ENCODE measurements around the gene NDOR1.
A peak's percentile ranks its signal among the peaks of the same experiment; 100 is the strongest.
"Not testable (repeated sequence)": the region's sequence is repeated elsewhere in the genome, so short reads cannot be mapped to it uniquely, and the experiment has no call there.

NDOR1 gene

DNA sequence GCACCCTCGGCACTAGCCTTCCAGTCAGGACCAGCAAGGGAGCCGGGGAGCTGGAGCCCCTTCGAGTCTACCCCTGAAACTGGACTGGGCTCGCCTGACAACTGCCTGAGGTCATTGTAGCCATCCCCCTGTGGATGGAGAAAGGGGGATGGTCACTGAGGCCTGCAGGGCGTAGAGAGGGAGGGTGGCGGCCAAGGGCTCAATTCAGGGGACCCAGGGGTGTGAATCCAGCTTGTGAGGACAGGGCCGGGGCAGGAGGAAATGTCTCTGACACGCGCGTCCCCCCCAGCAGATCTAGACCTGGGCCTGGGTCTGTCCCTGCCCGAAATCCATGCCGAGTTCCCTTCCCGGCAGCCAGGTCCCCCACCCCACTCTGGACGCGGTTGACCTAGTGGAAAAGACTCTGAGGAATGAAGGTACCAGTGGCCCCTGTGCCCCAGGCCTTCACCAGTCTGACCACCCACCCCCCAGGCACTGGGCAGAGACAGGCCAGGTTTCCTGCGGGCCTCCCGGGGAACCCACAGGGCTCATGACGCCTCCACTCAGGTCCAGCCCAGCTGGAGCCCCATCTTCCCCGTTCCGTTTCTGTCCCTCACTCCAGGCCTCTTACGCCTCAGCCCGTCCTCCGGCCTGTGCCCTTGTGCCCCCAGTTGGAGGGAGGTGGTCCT lies 26.0 kb downstream of the NDOR1 start:
- no peak for DNase-seq (ENCODE audit: low spot score)

DNA sequence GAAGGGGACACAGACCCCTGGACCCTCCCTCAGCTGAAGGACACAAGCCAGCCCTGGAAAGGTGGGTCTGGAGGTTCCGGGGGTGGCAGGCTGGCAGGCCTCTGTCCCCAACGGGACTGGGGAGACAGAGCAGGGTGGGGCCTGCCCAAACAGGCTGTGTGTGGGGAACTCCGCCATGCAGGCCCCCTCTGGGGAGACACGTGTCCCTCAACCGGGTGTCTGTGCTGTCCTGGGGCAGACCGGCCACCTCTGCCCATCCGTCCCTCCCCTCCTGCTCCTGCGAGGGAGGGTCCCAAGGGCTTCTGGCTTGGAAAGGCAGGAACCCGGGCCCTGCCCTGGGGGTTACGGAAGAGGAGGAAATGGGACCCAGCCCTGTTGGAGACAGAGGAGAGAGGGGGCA lies 26.6 kb downstream of the NDOR1 start:
- no peak for DNase-seq (ENCODE audit: low spot score)

DNA sequence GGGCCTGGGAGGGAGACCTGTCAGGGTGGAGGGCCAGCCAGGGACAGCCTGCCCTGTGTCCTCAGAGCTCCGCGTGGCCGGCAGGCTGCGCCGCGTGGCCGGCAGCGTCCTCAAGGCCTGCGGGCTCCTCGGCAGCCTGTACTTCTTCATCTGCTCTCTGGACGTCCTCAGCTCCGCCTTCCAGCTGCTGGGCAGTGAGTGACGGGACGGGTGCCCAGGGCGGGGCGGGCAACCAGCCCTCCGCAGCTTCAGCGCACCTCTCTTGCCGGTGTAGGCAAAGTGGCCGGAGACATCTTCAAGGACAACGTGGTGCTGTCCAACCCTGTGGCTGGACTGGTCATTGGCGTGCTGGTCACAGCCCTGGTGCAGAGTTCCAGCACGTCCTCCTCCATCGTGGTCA lies 27.0 kb downstream of the NDOR1 start:
- DNase-seq (ENCODE audit: low spot score): no peak

DNA sequence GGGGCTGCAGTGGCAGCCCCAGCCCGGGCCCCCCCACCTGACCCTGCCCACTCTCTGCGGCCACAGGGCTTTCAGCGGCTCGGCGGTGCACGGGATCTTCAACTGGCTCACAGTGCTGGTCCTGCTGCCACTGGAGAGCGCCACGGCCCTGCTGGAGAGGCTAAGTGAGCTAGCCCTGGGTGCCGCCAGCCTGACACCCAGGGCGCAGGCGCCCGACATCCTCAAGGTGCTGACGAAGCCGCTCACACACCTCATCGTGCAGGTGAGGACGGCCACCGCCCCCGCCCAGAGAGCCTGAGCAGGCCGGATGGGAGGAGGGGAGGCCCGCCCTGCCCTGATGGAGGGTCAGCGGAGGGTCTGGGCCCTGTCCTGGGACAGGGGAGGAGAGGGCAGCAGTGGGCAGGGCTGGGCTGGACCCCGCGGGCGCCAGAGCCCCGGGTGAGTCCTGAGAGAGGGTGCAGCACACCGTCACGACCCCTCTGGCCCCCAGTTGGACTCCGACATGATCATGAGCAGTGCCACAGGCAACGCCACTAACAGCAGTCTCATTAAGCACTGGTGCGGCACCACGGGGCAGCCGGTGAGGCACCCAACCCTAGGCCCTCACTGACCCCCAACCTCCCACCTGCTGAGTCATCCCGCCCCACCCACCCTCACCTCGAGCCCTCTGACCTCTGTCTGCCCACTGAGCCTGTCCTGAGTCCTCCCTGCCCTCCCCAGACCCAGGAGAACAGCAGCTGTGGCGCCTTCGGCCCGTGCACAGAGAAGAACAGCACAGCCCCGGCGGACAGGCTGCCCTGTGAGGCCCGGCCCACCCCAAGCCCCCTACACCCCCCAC lies 27.9 kb downstream of the NDOR1 start:
- DNase-seq (ENCODE audit: low spot score): no peak

DNA sequence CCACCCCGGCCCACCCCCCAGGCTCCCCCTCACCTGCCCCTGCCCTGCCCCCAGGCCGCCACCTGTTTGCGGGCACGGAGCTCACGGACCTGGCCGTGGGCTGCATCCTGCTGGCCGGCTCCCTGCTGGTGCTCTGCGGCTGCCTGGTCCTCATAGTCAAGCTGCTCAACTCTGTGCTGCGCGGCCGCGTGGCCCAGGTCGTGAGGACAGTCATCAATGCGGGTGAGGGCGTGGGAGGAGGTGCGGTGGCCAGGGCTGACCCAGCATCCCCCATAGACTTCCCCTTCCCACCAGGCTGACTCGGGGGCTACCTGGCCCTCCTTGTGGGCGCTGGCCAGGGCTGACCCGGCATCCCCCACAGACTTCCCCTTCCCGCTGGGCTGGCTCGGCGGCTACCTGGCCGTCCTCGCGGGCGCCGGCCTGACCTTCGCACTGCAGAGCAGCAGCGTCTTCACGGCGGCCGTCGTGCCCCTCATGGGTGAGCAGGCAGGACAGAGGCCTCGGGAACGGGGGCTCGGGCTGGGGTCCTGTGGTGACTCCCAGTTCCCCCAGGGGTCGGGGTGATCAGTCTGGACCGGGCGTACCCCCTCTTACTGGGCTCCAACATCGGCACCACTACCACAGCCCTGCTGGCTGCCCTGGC lies 28.7 kb downstream of the NDOR1 start:
- DNase-seq (ENCODE audit: low spot score): no peak

DNA sequence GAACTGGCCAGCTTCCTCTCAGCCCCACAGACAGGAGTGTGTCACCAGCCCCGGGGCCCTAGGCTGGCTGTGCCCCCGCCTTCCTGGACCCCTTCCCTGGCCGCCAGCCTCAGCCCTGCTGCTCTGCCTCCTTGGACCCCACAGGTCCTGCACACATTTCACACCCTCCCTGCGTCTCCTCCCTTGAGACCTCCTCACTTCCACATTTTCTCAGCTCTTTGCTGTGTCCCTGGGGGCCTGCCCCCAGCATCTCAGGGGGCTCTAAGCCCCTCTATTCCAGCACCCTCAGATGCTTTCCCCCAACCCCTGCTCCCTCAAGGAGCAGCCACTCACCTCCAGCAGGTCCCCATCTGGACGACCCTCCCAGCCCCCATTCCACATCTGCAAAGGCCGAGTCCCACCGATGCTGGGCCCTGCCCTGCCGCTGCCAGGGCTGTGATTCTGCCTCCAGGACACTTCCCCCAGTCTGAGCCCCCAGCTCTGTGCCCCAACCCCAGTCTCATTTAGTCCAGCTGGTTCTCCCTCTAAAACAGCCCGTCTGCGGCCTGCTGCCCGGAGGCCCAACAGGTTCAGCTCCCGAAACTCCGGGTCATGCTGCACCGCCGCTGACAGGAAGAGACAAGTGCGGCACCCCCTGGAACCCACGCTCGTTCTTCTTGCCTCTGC lies 29.4 kb downstream of the NDOR1 start:
- no peak for DNase-seq (ENCODE audit: low spot score)

DNA sequence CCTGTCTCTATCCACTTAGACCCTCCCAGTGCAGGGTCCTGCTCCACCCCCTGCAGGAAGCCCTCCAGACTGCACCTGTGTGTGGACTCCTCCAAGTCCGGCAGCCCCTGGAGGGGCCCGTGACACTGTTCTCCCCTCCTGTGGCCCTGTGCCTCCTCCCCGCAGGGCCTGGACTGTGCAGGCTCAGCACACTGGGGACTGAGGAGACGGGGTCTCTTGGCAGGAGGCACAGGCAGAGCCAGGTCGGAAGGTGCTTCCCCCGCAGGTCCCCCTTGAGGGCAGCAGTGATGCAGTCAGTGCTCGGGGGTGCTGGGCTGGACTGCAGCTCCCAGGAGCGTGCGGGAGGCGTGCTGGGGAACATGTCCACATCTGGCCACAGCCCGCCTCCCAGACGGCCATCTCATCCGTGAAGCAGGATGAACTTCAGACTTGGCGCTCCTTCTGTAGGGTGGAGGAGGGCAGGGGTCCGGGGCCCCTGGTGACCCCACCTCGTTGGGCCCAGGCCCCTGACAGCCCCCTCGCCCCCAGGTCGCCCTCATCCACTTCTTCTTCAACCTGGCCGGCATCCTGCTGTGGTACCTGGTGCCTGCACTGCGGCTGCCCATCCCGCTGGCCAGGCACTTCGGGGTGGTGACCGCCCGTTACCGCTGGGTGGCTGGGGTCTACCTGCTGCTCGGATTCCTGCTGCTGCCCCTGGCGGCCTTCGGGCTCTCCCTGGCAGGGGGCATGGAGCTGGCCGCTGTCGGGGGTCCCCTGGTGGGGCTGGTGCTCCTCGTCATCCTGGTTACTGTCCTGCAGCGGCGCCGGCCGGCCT lies 30.1 kb downstream of the NDOR1 start:
- DNase-seq (ENCODE audit: low spot score): no peak

DNA sequence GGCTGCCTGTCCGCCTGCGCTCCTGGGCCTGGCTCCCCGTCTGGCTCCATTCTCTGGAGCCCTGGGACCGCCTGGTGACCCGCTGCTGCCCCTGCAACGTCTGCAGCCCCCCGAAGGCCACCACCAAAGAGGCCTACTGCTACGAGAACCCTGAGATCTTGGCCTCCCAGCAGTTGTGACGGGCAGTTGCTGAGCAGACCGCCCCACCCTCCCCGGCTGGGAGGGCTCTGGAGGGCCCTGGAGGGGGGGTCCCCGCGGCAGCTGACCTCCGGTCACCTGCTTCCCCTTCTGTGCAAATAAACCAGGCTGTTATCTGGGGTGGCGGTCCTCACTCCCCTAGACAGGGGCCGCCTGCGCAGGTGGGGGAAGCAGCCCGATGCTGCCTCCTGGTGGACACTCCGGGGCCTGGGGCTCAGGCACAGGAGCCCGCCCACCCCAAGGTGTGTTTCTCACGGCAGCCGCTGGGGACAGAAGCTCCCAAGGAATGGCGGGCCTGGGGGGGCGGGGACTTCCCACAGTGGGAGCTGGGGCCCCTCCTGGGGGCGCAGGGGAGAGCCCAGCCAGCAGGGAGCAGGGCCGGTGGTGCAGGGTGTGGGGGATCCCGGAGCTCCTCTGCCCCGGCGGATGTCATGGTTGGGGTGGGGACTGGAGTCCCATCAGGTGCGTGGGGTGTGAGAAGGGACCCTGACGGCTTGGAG lies 30.9 kb downstream of the NDOR1 start:
- DNase-seq (ENCODE audit: low spot score): peak; percentile 89

DNA sequence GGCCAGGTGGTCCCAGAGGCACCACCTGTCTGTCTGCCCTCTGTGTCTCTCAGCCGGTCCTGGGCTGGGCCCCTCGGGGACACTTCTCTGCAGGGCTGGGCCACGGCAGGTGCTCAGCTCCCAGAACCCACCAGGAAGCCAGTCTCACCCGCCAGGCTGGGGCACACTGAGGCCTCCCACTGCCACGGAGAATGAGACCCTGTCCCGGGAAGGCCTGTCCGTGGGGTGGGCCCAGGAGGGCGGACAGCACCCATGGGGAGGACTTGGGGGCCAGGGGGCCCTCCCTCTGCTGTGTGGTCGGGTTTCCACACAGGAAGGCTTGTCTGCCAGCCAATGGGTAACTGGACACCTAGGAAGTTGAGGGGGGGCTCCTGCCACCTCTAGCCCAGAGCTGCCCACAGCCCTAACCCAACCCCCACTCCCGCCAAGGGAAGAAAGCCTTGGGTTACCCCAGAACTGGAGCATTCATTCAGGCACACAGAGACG lies 31.5 kb downstream of the NDOR1 start:
- no peak for DNase-seq (ENCODE audit: low spot score)

DNA sequence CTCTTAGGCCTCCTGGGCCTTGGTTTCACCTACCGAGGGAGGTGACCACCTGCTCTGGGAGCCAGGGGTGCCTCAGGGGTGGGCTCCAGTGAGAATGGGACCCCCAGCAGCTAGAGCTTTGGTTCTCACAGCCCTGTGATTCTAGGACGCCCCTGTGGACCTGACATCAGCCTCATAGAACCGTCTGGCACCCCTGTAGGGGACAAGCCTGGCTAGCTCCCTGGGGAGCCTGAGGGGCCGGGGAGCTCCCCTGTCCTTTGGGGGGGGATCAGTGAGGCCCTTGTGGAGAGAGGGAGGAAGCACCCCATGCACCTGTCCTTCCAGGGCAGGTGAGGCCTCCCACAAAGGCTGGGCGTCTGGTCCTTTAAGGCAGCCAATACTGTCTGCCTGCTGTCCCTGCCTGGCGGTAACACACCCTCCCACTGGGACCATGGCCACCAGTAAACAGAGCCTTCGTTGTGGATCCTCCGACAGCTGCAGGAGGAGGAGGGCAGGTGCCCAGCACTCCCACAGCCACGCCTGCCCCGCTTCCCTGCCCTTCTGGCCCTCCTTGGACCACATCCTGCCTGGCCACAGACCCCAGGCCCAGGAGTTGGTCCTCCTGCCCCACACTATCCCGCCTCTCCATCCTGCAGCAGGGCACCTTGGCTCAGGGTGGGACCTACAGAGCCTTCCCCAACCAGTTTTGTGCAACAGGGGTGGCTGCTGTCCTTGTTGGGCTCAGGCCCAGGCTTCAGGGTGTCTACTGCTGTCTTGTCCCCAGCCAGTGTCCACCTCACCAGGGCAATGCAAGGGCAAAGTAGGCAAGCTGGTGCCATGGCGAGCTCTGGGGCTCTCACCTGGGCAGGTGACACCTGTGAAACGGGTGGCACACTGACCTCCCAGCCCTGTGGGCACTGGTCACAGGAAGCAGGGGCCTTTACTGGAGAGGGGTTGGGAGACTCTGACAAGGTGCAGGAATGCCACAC lies 32.5 kb downstream of the NDOR1 start:
- DNase-seq (ENCODE audit: low spot score): no peak

DNA sequence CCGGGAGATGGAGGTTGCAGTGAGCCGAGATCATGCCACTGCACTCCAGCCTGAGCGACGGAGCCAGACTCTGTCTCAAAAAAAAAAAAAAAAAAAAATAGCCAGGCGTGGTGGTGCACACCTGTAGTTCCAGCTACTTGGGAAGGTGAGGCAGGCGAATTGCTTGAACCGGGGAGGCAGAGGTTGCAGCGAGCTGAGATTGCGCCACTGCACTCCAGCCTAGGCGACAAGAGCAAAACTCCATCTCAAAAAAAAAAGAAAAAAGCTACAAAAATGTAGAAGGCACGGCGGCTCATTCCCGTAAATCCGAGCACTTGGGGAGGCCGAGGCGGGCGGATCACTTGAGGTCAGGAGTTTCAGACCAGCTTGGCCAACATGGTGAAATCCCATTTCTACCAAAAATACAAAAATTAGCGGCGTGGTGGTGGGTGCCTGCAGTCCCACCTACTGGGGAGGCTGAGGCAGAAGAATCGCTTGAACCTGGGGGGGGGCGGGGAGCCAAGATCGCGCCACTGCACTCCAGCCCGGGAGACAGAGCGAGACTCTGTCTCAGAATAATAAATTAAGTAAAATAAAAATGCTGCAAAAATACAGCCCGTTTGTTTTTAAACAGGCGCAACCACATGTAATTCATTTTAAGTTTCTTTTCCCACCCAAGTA lies 34.2 kb downstream of the NDOR1 start:
- not testable (repeated sequence) for DNase-seq (ENCODE audit: low spot score)

DNA sequence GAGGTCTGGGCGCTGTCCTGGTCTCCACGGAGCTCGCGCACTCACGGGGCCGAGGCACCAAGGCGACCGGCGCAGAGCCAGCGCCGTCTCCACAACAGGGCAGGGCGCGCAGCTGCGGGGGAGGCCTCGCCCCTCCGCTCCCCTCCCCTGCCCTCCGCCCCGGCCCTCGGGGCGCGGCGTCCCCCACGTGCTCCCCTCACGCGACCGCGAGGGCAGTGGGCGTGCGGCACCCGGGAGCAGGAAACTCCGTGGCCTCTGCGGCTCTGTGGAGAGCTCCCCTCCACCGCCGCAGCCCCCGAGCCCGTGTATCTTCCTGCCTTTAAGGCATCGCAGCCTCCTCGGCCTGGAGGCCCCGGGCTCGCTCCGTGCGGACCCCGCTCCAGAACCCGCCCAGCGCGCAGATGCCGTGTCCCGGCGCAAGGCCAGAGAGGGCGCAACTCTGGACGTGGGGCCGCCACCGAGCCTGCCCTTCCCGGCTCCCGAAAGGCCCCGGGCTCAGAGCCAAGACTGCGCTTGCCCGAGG lies 34.9 kb downstream of the NDOR1 start:
- peak; percentile 66 for DNase-seq (ENCODE audit: low spot score)

DNA sequence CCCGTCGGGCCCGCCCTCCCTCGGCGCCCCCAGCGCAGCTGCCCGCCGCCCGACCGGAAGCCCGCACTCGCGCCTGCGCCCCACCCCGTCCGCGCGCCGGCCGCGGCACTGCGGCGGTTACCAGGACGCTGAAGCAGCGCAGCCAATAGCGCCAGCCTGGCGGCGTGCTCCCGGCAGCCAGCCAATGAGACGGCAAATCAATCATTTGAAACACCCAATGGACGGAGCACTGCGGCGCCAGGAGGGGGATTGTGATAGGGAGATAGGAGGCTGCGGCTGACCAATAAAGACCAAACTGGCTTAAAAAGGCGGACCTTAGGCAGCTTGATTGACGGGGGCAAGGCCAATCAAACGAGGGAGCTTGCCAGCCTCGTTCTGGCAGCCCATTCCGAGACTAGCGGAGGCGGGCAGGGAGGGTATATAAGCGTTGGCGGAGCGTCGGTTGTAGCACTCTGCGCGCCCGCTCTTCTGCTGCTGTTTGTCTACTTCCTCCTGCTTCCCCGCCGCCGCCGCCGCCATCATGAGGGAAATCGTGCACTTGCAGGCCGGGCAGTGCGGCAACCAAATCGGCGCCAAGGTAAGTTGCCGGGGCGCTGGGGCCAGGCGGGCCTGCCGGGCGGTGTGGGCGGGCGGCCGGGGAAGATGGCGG lies 35.5 kb downstream of the NDOR1 start, which contains the start of gene TUBB4B:
TUBB4B (plus strand) TSS at position 447 of the 649 bp plus-strand sequence; CDS start at position 521, 74 bp downstream.
- DNase-seq (ENCODE audit: low spot score): peak; percentile 100

DNA sequence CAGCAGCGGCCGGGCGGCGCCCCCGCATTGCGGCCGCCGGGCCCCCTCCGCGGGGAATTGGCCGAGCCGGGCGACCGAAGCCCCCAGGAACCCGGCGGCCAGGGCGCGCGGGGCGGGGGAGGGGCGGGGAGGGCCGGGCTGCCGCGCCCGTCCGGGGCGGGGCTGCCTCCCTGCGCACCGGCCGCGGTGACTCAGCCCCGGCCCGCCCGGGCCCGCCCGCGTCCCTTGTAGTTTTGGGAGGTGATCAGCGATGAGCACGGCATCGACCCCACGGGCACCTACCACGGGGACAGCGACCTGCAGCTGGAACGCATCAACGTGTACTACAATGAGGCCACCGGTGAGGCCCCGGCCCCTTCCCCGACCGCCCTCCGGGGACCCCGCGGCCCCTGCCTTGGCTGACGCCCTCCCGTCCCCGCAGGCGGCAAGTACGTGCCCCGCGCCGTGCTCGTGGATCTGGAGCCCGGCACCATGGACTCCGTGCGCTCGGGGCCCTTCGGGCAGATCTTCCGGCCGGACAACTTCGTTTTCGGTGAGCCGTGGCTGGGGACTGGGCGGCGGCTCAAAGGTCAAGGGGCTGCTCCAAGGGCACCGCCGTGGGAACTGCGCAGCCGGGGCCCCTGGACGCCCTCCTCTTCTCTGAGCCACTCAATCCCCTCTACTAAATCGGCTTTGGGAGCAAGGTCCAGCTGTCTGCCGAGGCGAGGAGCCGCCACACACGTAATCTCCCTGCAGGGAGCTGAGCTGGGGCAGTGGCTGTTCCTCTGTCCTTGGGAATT lies 36.2 kb downstream of the NDOR1 start:
- peak; percentile 77 for DNase-seq (ENCODE audit: low spot score)

DNA sequence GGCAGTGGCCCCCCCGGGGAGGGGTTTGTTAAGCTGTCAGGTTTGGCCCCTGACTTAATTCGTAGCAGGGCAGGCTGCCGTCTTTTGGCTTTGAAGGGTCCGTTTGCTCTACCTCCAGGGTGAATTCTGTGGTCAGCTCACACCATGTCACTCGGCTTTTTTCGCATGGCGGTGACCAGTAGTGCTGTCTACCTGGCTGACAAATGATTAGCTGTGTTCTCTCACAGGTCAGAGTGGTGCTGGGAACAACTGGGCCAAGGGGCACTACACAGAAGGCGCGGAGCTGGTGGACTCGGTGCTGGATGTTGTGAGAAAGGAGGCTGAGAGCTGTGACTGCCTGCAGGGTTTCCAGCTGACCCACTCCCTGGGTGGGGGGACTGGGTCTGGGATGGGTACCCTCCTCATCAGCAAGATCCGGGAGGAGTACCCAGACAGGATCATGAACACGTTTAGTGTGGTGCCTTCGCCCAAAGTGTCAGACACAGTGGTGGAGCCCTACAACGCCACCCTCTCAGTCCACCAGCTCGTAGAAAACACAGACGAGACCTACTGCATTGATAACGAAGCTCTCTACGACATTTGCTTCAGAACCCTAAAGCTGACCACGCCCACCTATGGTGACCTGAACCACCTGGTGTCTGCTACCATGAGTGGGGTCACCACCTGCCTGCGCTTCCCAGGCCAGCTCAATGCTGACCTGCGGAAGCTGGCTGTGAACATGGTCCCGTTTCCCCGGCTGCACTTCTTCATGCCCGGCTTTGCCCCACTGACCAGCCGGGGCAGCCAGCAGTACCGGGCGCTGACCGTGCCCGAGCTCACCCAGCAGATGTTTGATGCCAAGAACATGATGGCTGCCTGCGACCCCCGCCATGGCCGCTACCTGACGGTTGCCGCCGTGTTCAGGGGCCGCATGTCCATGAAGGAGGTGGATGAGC lies 37.0 kb downstream of the NDOR1 start:
- DNase-seq (ENCODE audit: low spot score): no peak

DNA sequence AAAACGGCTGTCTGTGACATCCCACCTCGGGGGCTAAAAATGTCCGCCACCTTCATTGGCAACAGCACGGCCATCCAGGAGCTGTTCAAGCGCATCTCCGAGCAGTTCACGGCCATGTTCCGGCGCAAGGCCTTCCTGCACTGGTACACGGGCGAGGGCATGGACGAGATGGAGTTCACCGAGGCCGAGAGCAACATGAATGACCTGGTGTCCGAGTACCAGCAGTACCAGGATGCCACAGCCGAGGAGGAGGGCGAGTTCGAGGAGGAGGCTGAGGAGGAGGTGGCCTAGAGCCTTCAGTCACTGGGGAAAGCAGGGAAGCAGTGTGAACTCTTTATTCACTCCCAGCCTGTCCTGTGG lies 37.7 kb downstream of the NDOR1 start:
- not testable (repeated sequence) for DNase-seq (ENCODE audit: low spot score)
